ENCODE data around the gene CPED1. TPM values are rescaled to one million over a fixed set of nuclear protein-coding genes. Genes with fewer than 3 reads are reported as not detected.

CPED1 gene
- total and polyA plus RNA-seq, 10 of the 15 experiments (the other 5 are each of a cell fraction or from before 2014, with no cell fraction given): 0.01 to 0.77 (median 0.10) TPM; not detected in 1

GRCh38 chr7:121322460-121322859 is 333.9 kb downstream of the CPED1 start:
- no peak for FAIRE-seq
- Histone ChIP-seq H2AFZ (ENCODE audit: control insufficient read depth, low read depth, low read length) (no peak overlapping the region), H3K4me2 (ENCODE audit: control insufficient read depth, insufficient read depth) (no peak overlapping the region), H3K27ac (ENCODE audit: control insufficient read depth, insufficient read depth) (no peak overlapping the region), H4K20me1 (ENCODE audit: control insufficient read depth, insufficient read depth) (no peaks in the 10 kb centered on the region), H3K9ac (ENCODE audit: control insufficient read depth, insufficient read depth, low read length) (no peak overlapping the region), H3K9me3 (replicated peaks; ENCODE audit: control insufficient read depth, insufficient read depth, low read length) (no peaks in the 10 kb centered on the region), H3K4me1 (ENCODE audit: control insufficient read depth, insufficient read depth, low read length) (no peaks in the 10 kb centered on the region), H3K4me3 (no peak overlapping the region), H3K79me2 (ENCODE audit: control insufficient read depth, insufficient read depth, low read length) (no peaks in the 10 kb centered on the region), H3K27me3 (replicated peaks in 1 of 2; ENCODE audit: control insufficient read depth in 2 of 2, insufficient read depth in 2 of 2, low read length in 1 of 2) (no peaks in the 10 kb centered on the region; a peak in 1 of 4 replicates), H3K36me3 (ENCODE audit: control insufficient read depth in 2 of 2, insufficient read depth in 2 of 2, low read length in 1 of 2) (no peaks in the 10 kb centered on the region)
- POLR2A ChIA-PET: no interaction called here
- no TSS peak for BruUV-seq (replicated peaks)
- RAD21 ChIA-PET (ENCODE audit: unreplicated experiment): no interaction called here
- intact Hi-C loops (cut with micrococcal nuclease; ENCODE audit: unreplicated experiment) (no loop called here), in situ Hi-C loops (cut with MboI) (no loop called here)
- SMC1A ChIA-PET (ENCODE audit: uncharacterized antibody, unreplicated experiment): no interaction called here
- no peak for DNase-seq (ENCODE audit: low read depth, low spot score)
- ATAC-seq: no peak
- CTCF ChIA-PET: no interaction called here
- 45% methylated on average over 3 of the region's 3 CpGs for WGBS (ENCODE audit: insufficient coverage, insufficient replicate concordance, low lambda C conversion rate, missing lambda C conversion rate)
- TF ChIP-seq ZNF217 (IDR thresholded peaks at IDR 0.05): no peak
- no peak for TF ChIP-seq ESRRA (IDR thresholded peaks at IDR 0.05; ENCODE audit: low read length)
- no peak for TF ChIP-seq IRF5 (IDR thresholded peaks at IDR 0.05; ENCODE audit: borderline replicate concordance)
- TF ChIP-seq JUNB (IDR thresholded peaks at IDR 0.05): no peak
- no peak for TF ChIP-seq POLR2A (IDR thresholded peaks at IDR 0.05; ENCODE audit: low read depth, low read length)
- TF ChIP-seq HCFC1 (IDR thresholded peaks at IDR 0.05; ENCODE audit: low read length): no peak
- no peak for TF ChIP-seq IKZF1 (conservative IDR thresholded peaks at IDR 0.05)
- no peak for TF ChIP-seq CBX3 (IDR thresholded peaks at IDR 0.05; ENCODE audit: borderline replicate concordance, low read depth)
- no peak for TF ChIP-seq SMARCA5 (IDR thresholded peaks at IDR 0.05)
- TF ChIP-seq NFYA (IDR thresholded peaks at IDR 0.05; ENCODE audit: borderline replicate concordance, low read depth, low read length): no peak
- TF ChIP-seq E4F1 (IDR thresholded peaks at IDR 0.05; ENCODE audit: borderline replicate concordance, partially characterized antibody): no peak
- no peak for TF ChIP-seq POU2F2 (IDR thresholded peaks at IDR 0.05; ENCODE audit: borderline replicate concordance, low read depth, low read length)
- no peak for TF ChIP-seq KLF5 (IDR thresholded peaks at IDR 0.05; ENCODE audit: partially characterized antibody)
- TF ChIP-seq POLR2AphosphoS2 (IDR thresholded peaks at IDR 0.05; ENCODE audit: low read depth, low read length): no peak
- no peak for TF ChIP-seq WRNIP1 (IDR thresholded peaks at IDR 0.05; ENCODE audit: borderline replicate concordance, low read depth, low read length)
- TF ChIP-seq RELB (IDR thresholded peaks at IDR 0.05; ENCODE audit: low read depth): no peak
- no peak for TF ChIP-seq PAX8 (IDR thresholded peaks at IDR 0.05)
- no peak for TF ChIP-seq YBX1 (IDR thresholded peaks at IDR 0.05)
- TF ChIP-seq ZNF274 (IDR thresholded peaks at IDR 0.05; ENCODE audit: insufficient read depth, insufficient read length): no peak
